Measurements from ENCODE around the gene AUTS2. TPM values are rescaled to one million over a fixed set of nuclear protein-coding genes. Genes with fewer than 3 reads are reported as not detected.

Gene AUTS2
- total RNA-seq, 2 donors from 2014 or later = 2.9 to 7.9 TPM

- Mint-ChIP-seq H3K4me3 (no peak overlapping the region), H3K36me3 (ENCODE audit: insufficient read depth in 2 of 2) (no peaks in the 10 kb centered on the region), H3K27me3 (ENCODE audit: low read depth) (peaks cover 21% of the 10 kb centered on the region), H3K9me3 (no peaks in the 10 kb centered on the region), H3K27ac (no peak overlapping the region), H3K4me1 (ENCODE audit: low read depth) (no peaks in the 10 kb centered on the region)
- ATAC-seq (replicated peaks in 1 of 2) (no peak), DNase-seq (no peak)
These were observed 21.8 kb downstream of the AUTS2 start for GRCh38 chr7:69620063-69620462.

DNA sequence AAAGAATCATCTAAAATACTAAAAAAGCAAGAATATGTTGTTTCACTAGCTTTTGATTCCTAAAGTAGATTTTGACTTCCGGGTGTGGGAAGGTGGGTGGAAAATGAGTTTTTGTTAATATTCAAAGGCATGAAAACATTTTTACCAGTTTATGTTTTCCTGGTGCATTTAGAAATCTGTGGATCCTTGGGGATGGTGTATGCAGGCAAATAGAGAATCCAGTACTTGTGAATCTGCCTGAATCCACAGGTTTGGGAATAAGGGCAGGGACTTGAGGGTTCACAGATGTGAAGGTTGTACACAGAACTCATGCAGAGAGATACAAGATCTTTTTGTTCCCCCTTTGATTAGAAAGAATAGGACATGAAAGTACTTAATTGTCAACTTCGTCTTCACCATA is 22.4 kb downstream of the AUTS2 start:
- H3K27me3 Mint-ChIP-seq (ENCODE audit: low read depth) = peaks cover 27% of the 10 kb centered on the region
- H3K4me1 Mint-ChIP-seq (ENCODE audit: low read depth) = no peaks in the 10 kb centered on the region
- no peak overlapping the region for H3K4me3 Mint-ChIP-seq
- no peak for DNase-seq
- H3K27ac Mint-ChIP-seq = no peak overlapping the region
- no peak for ATAC-seq (replicated peaks in 1 of 2)
- H3K9me3 Mint-ChIP-seq = no peaks in the 10 kb centered on the region
- H3K36me3 Mint-ChIP-seq (ENCODE audit: insufficient read depth in 2 of 2) = no peaks in the 10 kb centered on the region

- no peak for ATAC-seq (replicated peaks in 1 of 2)
- Mint-ChIP-seq H3K9me3 (no peaks in the 10 kb centered on the region), H3K27me3 (ENCODE audit: low read depth) (peaks cover 28% of the 10 kb centered on the region), H3K4me1 (ENCODE audit: low read depth) (no peaks in the 10 kb centered on the region), H3K27ac (no peak overlapping the region), H3K36me3 (ENCODE audit: insufficient read depth in 2 of 2) (no peaks in the 10 kb centered on the region), H3K4me3 (no peak overlapping the region)
- no peak for DNase-seq
These were observed 23.9 kb downstream of the AUTS2 start for GRCh38 chr7:69622014-69622835.

DNA sequence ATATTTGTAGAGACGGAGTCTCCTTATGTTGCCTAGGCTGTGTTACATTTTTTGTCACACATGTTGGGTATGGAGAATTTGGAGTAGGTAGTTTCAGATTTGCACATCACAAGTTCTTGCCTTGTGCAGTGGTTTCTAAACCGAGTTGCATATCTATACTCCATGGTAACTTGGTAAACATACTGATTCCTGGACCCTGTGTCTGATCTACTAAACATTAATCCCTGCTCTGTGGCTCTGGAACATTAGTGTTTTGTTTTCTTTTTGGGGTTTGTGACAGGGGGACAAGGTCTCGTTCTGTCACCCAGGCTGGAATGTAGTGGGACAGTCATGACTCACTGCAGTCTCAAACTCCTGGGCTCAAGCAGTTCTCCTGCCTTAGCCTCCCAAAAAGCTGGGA is 24.7 kb downstream of the AUTS2 start:
- H3K27ac Mint-ChIP-seq = no peak overlapping the region
- H3K36me3 Mint-ChIP-seq (ENCODE audit: insufficient read depth in 2 of 2) = no peaks in the 10 kb centered on the region
- no peak overlapping the region for H3K4me3 Mint-ChIP-seq
- no peaks in the 10 kb centered on the region for H3K9me3 Mint-ChIP-seq
- H3K4me1 Mint-ChIP-seq (ENCODE audit: low read depth) = no peaks in the 10 kb centered on the region
- H3K27me3 Mint-ChIP-seq (ENCODE audit: low read depth) = peaks cover 28% of the 10 kb centered on the region
- DNase-seq (no peak), ATAC-seq (replicated peaks in 1 of 2) (no peak)

DNA sequence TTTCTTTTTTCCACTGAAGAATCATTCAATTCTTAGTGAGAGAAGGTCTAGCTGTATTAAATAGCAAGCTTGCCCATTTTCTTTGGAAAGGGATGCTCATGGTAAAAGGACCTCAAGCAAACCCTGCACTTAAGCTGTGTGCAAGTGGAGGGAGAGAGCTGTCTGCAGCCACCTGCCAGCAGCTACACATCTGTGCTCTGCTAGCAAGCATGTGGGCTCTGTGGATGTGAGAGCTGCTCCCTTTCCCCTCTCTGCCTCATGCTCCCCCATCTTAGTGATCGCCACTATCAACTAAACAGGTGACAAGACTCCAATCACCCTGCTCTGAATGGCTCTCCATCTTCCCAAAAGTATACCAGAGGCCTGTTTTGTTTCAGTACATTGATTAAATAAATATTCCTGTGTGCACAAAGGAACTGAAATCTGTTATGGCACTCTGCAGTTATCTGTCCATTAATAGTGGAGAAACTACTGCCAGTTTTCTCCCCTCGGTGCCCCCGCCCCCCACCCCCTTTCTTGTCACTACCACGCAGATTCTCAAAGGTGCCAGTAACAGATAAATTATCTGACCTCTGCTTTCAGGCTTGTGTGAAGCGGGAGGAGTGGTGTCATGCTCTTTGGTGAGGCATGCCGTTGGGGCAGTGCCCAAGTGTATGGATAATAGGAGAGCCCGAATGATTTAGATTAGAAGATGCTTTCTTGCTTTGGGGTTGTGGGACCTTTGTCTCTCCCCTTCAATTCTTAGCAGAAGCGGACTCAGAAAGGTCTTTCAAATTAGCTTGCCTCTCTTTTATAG is 26.4 kb downstream of the AUTS2 start:
- H3K4me3 Mint-ChIP-seq = no peak overlapping the region
- DNase-seq (no peak), ATAC-seq (replicated peaks in 1 of 2) (no peak)
- H3K4me1 Mint-ChIP-seq (ENCODE audit: low read depth) = no peaks in the 10 kb centered on the region
- H3K36me3 Mint-ChIP-seq (ENCODE audit: insufficient read depth in 2 of 2) = no peaks in the 10 kb centered on the region
- H3K27ac Mint-ChIP-seq = no peak overlapping the region
- H3K27me3 Mint-ChIP-seq (ENCODE audit: low read depth) = peaks cover 32% of the 10 kb centered on the region
- no peaks in the 10 kb centered on the region for H3K9me3 Mint-ChIP-seq

- no peak for ATAC-seq (replicated peaks in 1 of 2)
- Mint-ChIP-seq H3K4me1 (ENCODE audit: low read depth) (no peaks in the 10 kb centered on the region), H3K27ac (no peak overlapping the region), H3K27me3 (ENCODE audit: low read depth) (peaks cover 28% of the 10 kb centered on the region), H3K36me3 (ENCODE audit: insufficient read depth in 2 of 2) (no peaks in the 10 kb centered on the region), H3K9me3 (no peaks in the 10 kb centered on the region), H3K4me3 (no peak overlapping the region)
- DNase-seq = no peak
These were observed 27.0 kb downstream of the AUTS2 start for GRCh38 chr7:69625238-69625637.

DNA sequence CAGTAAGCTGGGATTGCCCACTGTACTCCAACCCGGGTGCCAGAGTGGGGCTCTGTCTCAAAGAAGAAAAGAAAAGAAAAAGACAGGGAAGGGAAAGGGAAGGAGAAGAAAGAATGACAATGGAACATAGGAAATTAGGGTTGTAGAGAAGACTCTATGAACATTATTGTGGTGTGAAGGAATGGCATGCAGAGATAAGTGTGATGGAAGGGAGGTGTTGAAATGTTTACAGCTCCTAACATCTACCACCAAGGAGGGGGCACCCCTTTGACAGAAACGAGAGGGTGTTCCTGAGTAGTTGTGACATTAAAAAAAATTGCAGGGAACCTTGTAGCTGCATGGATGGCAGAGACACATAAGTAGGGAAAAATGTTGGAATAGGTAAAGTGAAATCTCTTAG is 27.5 kb downstream of the AUTS2 start:
- Mint-ChIP-seq H3K4me1 (ENCODE audit: low read depth) (no peaks in the 10 kb centered on the region), H3K27ac (no peak overlapping the region), H3K4me3 (no peak overlapping the region), H3K36me3 (ENCODE audit: insufficient read depth in 2 of 2) (no peaks in the 10 kb centered on the region), H3K9me3 (no peaks in the 10 kb centered on the region), H3K27me3 (ENCODE audit: low read depth) (peaks cover 28% of the 10 kb centered on the region)
- no peak for DNase-seq
- no peak for ATAC-seq (replicated peaks in 1 of 2)

DNA sequence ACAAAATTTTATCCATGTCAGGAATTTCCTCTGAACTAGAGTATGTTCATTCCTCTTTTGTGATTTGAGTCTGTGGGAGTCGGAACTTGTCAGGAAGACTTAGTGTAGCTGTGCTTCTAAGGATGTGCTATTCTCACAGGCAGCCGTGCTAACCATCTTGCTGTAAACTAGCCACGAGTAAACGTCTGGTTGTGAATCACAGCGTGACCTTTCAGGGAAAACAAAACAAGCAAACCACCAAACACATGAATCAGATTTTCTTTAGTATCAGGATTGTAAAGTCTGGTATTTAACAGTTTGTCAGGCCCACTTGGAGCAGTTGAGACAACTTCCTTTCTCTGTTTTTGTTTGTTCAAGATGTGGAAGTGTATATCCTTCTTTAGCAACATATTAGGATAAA is 32.0 kb downstream of the AUTS2 start:
- Mint-ChIP-seq H3K9me3 (no peaks in the 10 kb centered on the region), H3K27ac (no peak overlapping the region), H3K27me3 (ENCODE audit: low read depth) (peaks cover 12% of the 10 kb centered on the region), H3K36me3 (ENCODE audit: insufficient read depth in 2 of 2) (no peaks in the 10 kb centered on the region), H3K4me1 (ENCODE audit: low read depth) (no peaks in the 10 kb centered on the region), H3K4me3 (no peak overlapping the region)
- peak; percentile 51 to 77 for ATAC-seq (replicated peaks in 1 of 2)
- peak; percentile 3 for DNase-seq

DNA sequence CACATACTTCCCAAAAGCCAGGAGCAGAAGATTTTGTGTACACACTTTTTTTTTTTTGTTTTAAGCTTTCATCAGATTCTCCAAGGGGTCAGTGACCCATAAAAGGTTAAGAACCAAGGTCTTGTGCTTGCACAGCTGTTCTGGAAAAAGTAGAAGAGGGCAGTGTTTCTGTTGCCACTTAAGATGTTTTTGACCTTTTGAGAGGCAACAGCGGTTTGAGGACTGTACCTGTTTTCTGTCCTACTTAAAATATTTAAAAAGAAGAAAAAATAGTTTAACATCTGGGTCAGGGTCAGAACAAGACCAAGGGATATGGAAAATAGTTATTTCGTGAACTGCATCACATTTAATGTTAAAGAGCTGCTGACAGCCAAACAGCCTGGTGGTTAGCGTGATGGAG is 32.9 kb downstream of the AUTS2 start:
- Mint-ChIP-seq H3K27ac (no peak overlapping the region), H3K27me3 (ENCODE audit: low read depth) (peaks cover 7% of the 10 kb centered on the region), H3K4me1 (ENCODE audit: low read depth) (no peaks in the 10 kb centered on the region), H3K4me3 (no peak overlapping the region), H3K36me3 (ENCODE audit: insufficient read depth in 2 of 2) (no peaks in the 10 kb centered on the region), H3K9me3 (no peaks in the 10 kb centered on the region)
- no peak for DNase-seq
- no peak for ATAC-seq (replicated peaks in 1 of 2)

DNA sequence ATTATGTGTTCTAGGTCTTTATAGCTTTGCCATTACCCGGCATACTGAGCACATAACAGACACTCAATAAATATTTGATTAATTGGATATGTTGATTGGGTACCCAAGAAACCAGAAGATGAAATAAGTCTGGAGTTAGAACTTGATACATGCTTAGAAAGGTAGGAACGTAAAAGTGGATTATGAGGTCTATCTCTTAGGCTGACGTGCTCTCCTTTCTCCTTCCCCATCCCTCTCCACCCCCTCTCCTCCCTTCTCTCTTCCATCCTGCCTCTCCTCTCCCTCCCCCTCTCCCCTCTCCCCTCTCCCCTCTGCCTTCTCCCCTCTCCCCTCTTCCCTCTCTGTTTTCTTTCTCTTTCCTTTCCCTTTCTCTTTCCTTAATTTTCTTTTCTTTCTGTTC is 34.0 kb downstream of the AUTS2 start:
- ATAC-seq (replicated peaks in 1 of 2) (no peak), DNase-seq (no peak)
- no peaks in the 10 kb centered on the region for H3K9me3 Mint-ChIP-seq
- no peaks in the 10 kb centered on the region for H3K36me3 Mint-ChIP-seq (ENCODE audit: insufficient read depth in 2 of 2)
- no peak overlapping the region for H3K4me3 Mint-ChIP-seq
- H3K27ac Mint-ChIP-seq = no peak overlapping the region
- peaks cover 7% of the 10 kb centered on the region for H3K27me3 Mint-ChIP-seq (ENCODE audit: low read depth)
- no peaks in the 10 kb centered on the region for H3K4me1 Mint-ChIP-seq (ENCODE audit: low read depth)

- H3K27ac Mint-ChIP-seq = no peak overlapping the region
- H3K27me3 Mint-ChIP-seq (ENCODE audit: low read depth) = peaks cover 7% of the 10 kb centered on the region
- no peak for ATAC-seq (replicated peaks in 1 of 2)
- H3K4me3 Mint-ChIP-seq = no peak overlapping the region
- no peaks in the 10 kb centered on the region for H3K4me1 Mint-ChIP-seq (ENCODE audit: low read depth)
- H3K9me3 Mint-ChIP-seq = no peaks in the 10 kb centered on the region
- no peak for DNase-seq
- no peaks in the 10 kb centered on the region for H3K36me3 Mint-ChIP-seq (ENCODE audit: insufficient read depth in 2 of 2)
These were observed 35.0 kb downstream of the AUTS2 start for GRCh38 chr7:69633122-69633831.

DNA sequence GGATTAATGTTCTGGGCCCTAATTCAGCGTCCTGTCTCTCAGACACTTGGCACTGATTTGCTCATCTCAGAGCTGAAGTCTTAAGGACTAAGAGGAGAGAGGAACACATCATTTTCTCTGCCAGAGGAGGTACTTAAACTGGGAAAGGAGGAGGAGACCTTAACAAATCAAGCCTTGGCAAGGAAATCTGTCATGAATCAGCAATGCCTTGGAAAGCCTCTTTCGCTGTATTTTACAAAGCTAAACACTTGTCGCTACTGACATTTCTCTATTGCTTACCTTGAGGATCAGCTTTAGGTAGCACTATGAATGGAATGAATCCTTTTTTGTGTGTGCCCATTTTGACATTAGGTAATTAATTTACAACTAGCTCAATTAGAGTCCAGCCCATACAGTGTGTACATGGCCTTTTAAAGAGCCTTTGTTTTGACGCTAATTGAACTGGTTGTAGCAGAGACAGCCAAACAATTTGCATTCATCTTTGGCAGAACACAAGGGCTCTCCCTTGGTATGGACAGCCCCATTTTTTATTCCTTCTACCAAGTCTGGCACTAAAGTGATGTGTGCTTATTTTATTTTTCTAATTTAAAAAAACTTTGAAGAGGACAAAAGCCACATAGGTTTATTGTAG is 37.4 kb downstream of the AUTS2 start:
- Mint-ChIP-seq H3K9me3 (no peaks in the 10 kb centered on the region), H3K4me3 (no peak overlapping the region), H3K4me1 (ENCODE audit: low read depth) (no peaks in the 10 kb centered on the region), H3K36me3 (ENCODE audit: insufficient read depth in 2 of 2) (no peaks in the 10 kb centered on the region), H3K27ac (no peak overlapping the region), H3K27me3 (ENCODE audit: low read depth) (peaks cover 4% of the 10 kb centered on the region)
- no peak for DNase-seq
- no peak for ATAC-seq (replicated peaks in 1 of 2)

DNA sequence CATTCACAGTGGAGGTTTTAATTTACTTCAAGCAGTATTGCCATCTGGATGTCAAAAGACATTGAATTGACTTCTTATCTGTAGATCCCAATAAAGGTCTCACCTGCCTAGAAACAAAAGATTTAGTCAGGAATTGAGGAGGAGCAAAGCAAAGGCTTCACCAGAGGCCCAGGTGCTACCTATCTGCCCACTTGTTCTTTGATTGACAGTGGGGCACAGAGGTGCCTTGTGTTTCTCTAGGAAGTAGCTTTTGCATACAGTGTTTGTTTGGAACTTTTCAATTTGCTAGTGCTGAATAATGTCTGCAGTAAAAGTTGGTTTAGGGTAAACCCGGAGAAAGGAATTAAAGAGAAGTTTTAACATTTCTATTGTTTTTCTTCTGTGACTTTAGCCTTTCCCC is 40.4 kb downstream of the AUTS2 start:
- no peak overlapping the region for H3K4me3 Mint-ChIP-seq

More for the DNA sequence above, 40.4 kb downstream of the AUTS2 start:
- ATAC-seq (replicated peaks in 1 of 2) = no peak
- no peaks in the 10 kb centered on the region for H3K9me3 Mint-ChIP-seq
- peaks cover 4% of the 10 kb centered on the region for H3K27me3 Mint-ChIP-seq (ENCODE audit: low read depth)
- no peaks in the 10 kb centered on the region for H3K4me1 Mint-ChIP-seq (ENCODE audit: low read depth)
- H3K36me3 Mint-ChIP-seq (ENCODE audit: insufficient read depth in 2 of 2) = no peaks in the 10 kb centered on the region
- DNase-seq = no peak
- H3K27ac Mint-ChIP-seq = no peak overlapping the region

All from activated T-cell treated with anti-CD3 and anti-CD28 coated beads, Interleukin-2, amount 50 U/mL, for 72 hours (primary cell).